Lower leg skin (tissue), 3 donors: Measurements from ENCODE around the gene SERPINB13.

Experiments
- POLR2A ChIP-seq, 2 donors: fragments of 450-650 bp; IDR thresholded peaks; one replicate each; pipeline ENCODE4 v1.6.1; 2016 to 2017; ENCODE audit warnings: antibody characterized with exemption in 2 of 2, mild to moderate bottlenecking in 1 of 2, moderate library complexity in 1 of 2
- TF ChIP-seq, protein P1 (sequence below), 3 donors: fragments of 450-650 bp; IDR thresholded peaks; one replicate each; pipeline ENCODE4 v1.5.1; 2016; ENCODE audit warnings: antibody characterized with exemption in 3 of 3, mild to moderate bottlenecking in 3 of 3, moderate library complexity in 2 of 3

DNA sequence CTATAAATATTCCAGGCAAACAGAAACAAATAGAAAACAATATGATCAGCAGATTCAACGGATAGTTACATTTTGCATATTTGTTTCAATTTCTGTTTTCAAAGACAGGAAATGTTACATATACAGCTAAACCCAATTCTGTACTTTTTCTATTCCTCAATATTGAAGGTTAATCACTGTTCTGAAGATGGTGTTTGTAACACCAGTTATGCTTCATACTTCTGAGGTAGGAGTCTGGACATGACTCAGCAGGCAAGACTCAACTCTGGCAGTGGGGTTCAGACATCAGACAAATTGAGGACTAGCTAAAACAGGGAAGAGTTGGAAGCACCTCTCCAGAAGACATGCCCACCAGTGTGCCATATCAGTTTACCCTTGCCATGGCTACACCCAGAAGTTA, 16.6 kb downstream of the SERPINB13 start:
- no peak for TF ChIP-seq POLR2A (IDR thresholded peaks at IDR 0.05)
- TF ChIP-seq, protein P1, sequence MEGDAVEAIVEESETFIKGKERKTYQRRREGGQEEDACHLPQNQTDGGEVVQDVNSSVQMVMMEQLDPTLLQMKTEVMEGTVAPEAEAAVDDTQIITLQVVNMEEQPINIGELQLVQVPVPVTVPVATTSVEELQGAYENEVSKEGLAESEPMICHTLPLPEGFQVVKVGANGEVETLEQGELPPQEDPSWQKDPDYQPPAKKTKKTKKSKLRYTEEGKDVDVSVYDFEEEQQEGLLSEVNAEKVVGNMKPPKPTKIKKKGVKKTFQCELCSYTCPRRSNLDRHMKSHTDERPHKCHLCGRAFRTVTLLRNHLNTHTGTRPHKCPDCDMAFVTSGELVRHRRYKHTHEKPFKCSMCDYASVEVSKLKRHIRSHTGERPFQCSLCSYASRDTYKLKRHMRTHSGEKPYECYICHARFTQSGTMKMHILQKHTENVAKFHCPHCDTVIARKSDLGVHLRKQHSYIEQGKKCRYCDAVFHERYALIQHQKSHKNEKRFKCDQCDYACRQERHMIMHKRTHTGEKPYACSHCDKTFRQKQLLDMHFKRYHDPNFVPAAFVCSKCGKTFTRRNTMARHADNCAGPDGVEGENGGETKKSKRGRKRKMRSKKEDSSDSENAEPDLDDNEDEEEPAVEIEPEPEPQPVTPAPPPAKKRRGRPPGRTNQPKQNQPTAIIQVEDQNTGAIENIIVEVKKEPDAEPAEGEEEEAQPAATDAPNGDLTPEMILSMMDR (IDR thresholded peaks at IDR 0.05): no peak
